Endothelial cell of umbilical vein (primary cell): ENCODE results near the gene COX18. TPM values are rescaled to one million over a fixed set of nuclear protein-coding genes. Genes with fewer than 3 reads are reported as not detected.

Experiments used
- BruUV-seq: library from RNA; stranded (reverse); fragments of 400-500 nt; replicated peaks from 2 replicates; lab custom pipeline; 2021; lab: Mats Ljungman, UMichigan
- CTCF ChIA-PET: fragments of 300-600, 350-600 bp; sonication (Branson Sonifier 250); formaldehyde crosslinking; loops from one replicate; lab custom pipeline; 2021; ENCODE audit warnings: antibody characterized with exemption, inconsistent platforms; lab: Charles Lee
- POLR2A ChIA-PET: fragments of 300-600, 350-600 bp; sonication (Branson Sonifier 250); formaldehyde crosslinking; loops from one replicate; lab custom pipeline; 2021; ENCODE audit warnings: antibody characterized with exemption, inconsistent platforms; lab: Charles Lee
- DNase-seq: peaks from one replicate; pipeline ENCODE4 v3.0.0-alpha.2; 2011; ENCODE audit warnings: low read depth, low spot score
- FAIRE-seq: peaks from 2 replicates; lab custom pipeline; 2011; peaks lifted over from hg19 to GRCh38; lab: Jason Lieb, UNC
- H2AFZ ChIP-seq: 2 replicates; pipeline ENCODE4 v1.6.0; 2012; ENCODE audit warnings: low read depth, low read length, control low read depth, inconsistent platforms
- H3K27ac ChIP-seq: 2 replicates; pipeline ENCODE4 v1.5.1; 2011; ENCODE audit warnings: low read depth, mild to moderate bottlenecking, control low read depth, low read length, moderate library complexity; ENCODE audit not compliant: insufficient read depth
- H3K27me3 ChIP-seq, 2 experiments: 2 replicates each; pipeline versions ENCODE4 v1.6.0 to v1.6.1; 2011; ENCODE audit warnings: low read length in 2 of 2, mixed read lengths in 1 of 2; ENCODE audit not compliant: control insufficient read depth in 2 of 2, insufficient read depth in 2 of 2
- H3K36me3 ChIP-seq, 2 experiments: 2 replicates in 1 of 2; 3 replicates in 1 of 2; pipeline ENCODE4 v1.5.1; 2011; ENCODE audit warnings: low read length in 2 of 2, mild to moderate bottlenecking in 1 of 2, moderate library complexity in 1 of 2; ENCODE audit not compliant: control insufficient read depth in 2 of 2, insufficient read depth in 2 of 2; ENCODE audit errors: extremely low read depth in 1 of 2
- H3K4me1 ChIP-seq: 3 replicates; pipeline ENCODE4 v1.5.1; 2011; ENCODE audit warnings: mild to moderate bottlenecking, low read length; ENCODE audit not compliant: control insufficient read depth, insufficient read depth; ENCODE audit errors: extremely low read depth
- H3K4me2 ChIP-seq: 2 replicates; pipeline ENCODE4 v1.6.1; 2011; ENCODE audit warnings: low read length, control low read depth, mixed read lengths; ENCODE audit not compliant: insufficient read depth
- H3K4me3 ChIP-seq, 3 experiments: fragments of 200-600 bp in 1 of 3; sonication (generic), shearing (Covaris generic) in 1 of 3; replicated peaks in 1 of 3; 2 replicates each; pipeline ENCODE4 v1.5.1; 2011 to 2016; ENCODE audit warnings: control low read depth in 3 of 3, low read length in 3 of 3, mild to moderate bottlenecking in 2 of 3, inconsistent platforms in 1 of 3, low read depth in 1 of 3, moderate library complexity in 1 of 3; ENCODE audit not compliant: insufficient read depth in 1 of 3
- H3K79me2 ChIP-seq: 2 replicates; pipeline ENCODE4 v1.6.0; 2012; ENCODE audit warnings: low read length, inconsistent platforms; ENCODE audit not compliant: control insufficient read depth, insufficient read depth
- H3K9ac ChIP-seq: replicated peaks from 2 replicates; pipeline ENCODE3; 2011; ENCODE audit warnings: low read length, control low read depth; ENCODE audit not compliant: insufficient read depth; ENCODE audit errors: extremely low read depth
- H3K9me1 ChIP-seq: replicated peaks from 3 replicates; pipeline ENCODE4 v1.6.0; 2011; ENCODE audit warnings: mild to moderate bottlenecking, low read length; ENCODE audit not compliant: control insufficient read depth, insufficient read depth; ENCODE audit errors: extremely low read depth
- H3K9me3 ChIP-seq: replicated peaks from 2 replicates; pipeline ENCODE4 v1.5.1; 2012; ENCODE audit warnings: low read length, inconsistent platforms; ENCODE audit not compliant: control insufficient read depth, insufficient read depth
- H4K20me1 ChIP-seq: replicated peaks from 2 replicates; pipeline ENCODE3; 2011; ENCODE audit warnings: mild to moderate bottlenecking, low read length; ENCODE audit not compliant: control insufficient read depth, insufficient read depth; ENCODE audit errors: extremely low read depth
- EZH2 ChIP-seq: IDR thresholded peaks from 2 replicates; pipeline ENCODE4 v1.6.1; 2012; ENCODE audit warnings: borderline replicate concordance, low read depth, mild to moderate bottlenecking, moderate library complexity, low read length, inconsistent platforms; ENCODE audit not compliant: severe bottlenecking
- FOS ChIP-seq: IDR thresholded peaks from 2 replicates; pipeline ENCODE4 v1.6.1; 2011; ENCODE audit warnings: mild to moderate bottlenecking, low read length, moderate library complexity, borderline replicate concordance; ENCODE audit not compliant: insufficient read depth
- GATA2 ChIP-seq: IDR thresholded peaks from 2 replicates; pipeline ENCODE4 v1.7.0; 2011; ENCODE audit warnings: low read depth, mild to moderate bottlenecking, moderate library complexity, mixed read lengths, low read length; ENCODE audit not compliant: insufficient read length, insufficient read depth
- JUN ChIP-seq: IDR thresholded peaks from 2 replicates; pipeline ENCODE4 v1.6.1; 2011; ENCODE audit warnings: borderline replicate concordance, low read depth; ENCODE audit not compliant: insufficient read length, insufficient read depth
- MAX ChIP-seq: IDR thresholded peaks from 2 replicates; pipeline ENCODE4 v1.6.1; 2011; ENCODE audit not compliant: insufficient read depth, insufficient read length
- MYC ChIP-seq: IDR thresholded peaks from one replicate; pipeline ENCODE4 v1.6.1; 2011; ENCODE audit warnings: mild to moderate bottlenecking, low read depth, low read length
- POLR2A ChIP-seq: IDR thresholded peaks from 2 replicates; pipeline ENCODE4 v1.6.1; 2012; ENCODE audit warnings: low read depth, mild to moderate bottlenecking, control low read depth, low read length
- POLR2AphosphoS5 ChIP-seq: IDR thresholded peaks from 2 replicates; pipeline ENCODE4 v1.6.1; 2012; ENCODE audit warnings: low read depth, mild to moderate bottlenecking, control low read depth, low read length, moderate library complexity; ENCODE audit not compliant: insufficient read depth
- dilution Hi-C: fragments of 300-500 bp; cut with MboI; formaldehyde crosslinking; loops from one replicate; pipeline ENCODE4 v1.15.0; 2019; ENCODE audit warnings: low sequenced_read_pairs; ENCODE audit not compliant: extremely low pct_ligation_motif_present
- intact Hi-C: fragments of 100-400 bp; cut with micrococcal nuclease; formaldehyde crosslinking; loops from one replicate; pipeline ENCODE4 v1.10.0; 2022
- polyA plus RNA-seq, 4 experiments: library from polyadenylated mRNA; depleted of rRNA in 3 of 4; stranded (reverse) in 3 of 4; unstranded in 1 of 4; fragments of >200 nt; gene quantifications; 2 replicates each; pipeline versions ENCODE4 v1.2.1 to v1.2.3, GENCODE V29; 2011 to 2012; ENCODE audit warnings: missing spikeins in 1 of 4
- total RNA-seq: library from RNA; stranded (reverse); gene quantifications from 2 replicates; pipeline ENCODE4 v1.2.3, GENCODE V29; 2021
- TF ChIP-seq, protein P1 (sequence below), 2 donors: IDR thresholded peaks; 1 replicate in 1 of 2; 2 replicates in 1 of 2; pipeline ENCODE4 v1.5.1; 2011; ENCODE audit warnings: low read length in 2 of 2, mild to moderate bottlenecking in 2 of 2, moderate library complexity in 2 of 2, control low read depth in 1 of 2, inconsistent platforms in 1 of 2, low read depth in 1 of 2; ENCODE audit not compliant: insufficient read depth in 1 of 2; ENCODE audit errors: extremely low read depth in 1 of 2

The COX18 gene
- total and polyA plus RNA-seq, 2 donors (not counting 3 experiments of a cell fraction or from before 2014, with no cell fraction given) = 11.7 to 13.0 TPM

DNA sequence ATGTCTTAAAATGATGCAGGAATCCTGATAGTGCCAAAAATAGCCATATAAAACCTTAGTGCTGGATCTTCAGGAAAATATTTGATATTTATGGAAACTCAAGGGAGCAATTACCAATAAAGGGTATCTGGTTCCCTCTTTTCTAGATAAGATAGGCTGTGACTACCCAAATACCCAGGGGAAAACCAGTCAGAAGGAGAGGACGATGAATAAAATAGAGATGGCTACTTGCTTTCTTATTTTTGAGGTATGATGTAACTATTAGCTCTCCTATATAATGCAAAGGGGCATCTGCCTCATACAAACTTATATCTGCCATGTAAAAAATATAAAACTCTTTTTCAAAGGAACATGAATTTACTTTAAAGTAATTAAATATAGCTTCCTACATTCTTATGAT lies 23.4 kb upstream of the COX18 start:
- FAIRE-seq (no peak), DNase-seq (no peak)
- Histone ChIP-seq H3K9ac (no peak overlapping the region), H2AFZ (no peak overlapping the region), H3K27me3 (no peaks in the 10 kb centered on the region), H3K4me2 (no peak overlapping the region), H3K9me1 (no peaks in the 10 kb centered on the region), H3K27ac (no peak overlapping the region), H3K9me3 (no peaks in the 10 kb centered on the region), H4K20me1 (no peaks in the 10 kb centered on the region), H3K4me3 (no peak overlapping the region), H3K36me3 (peaks cover 17 to 33% of the 10 kb centered on the region in 2 experiments), H3K4me1 (no peaks in the 10 kb centered on the region), H3K79me2 (peaks cover 10% of the 10 kb centered on the region)
- intact Hi-C loops (no loop called here), dilution Hi-C loops (no loop called here)
- POLR2A ChIA-PET = no interaction called here
- TF ChIP-seq POLR2AphosphoS5 (no peak), FOS (no peak), MAX (no peak), EZH2 (no peak), JUN (no peak), POLR2A (no peak), GATA2 (no peak), MYC (no peak)
- TF ChIP-seq, protein P1, sequence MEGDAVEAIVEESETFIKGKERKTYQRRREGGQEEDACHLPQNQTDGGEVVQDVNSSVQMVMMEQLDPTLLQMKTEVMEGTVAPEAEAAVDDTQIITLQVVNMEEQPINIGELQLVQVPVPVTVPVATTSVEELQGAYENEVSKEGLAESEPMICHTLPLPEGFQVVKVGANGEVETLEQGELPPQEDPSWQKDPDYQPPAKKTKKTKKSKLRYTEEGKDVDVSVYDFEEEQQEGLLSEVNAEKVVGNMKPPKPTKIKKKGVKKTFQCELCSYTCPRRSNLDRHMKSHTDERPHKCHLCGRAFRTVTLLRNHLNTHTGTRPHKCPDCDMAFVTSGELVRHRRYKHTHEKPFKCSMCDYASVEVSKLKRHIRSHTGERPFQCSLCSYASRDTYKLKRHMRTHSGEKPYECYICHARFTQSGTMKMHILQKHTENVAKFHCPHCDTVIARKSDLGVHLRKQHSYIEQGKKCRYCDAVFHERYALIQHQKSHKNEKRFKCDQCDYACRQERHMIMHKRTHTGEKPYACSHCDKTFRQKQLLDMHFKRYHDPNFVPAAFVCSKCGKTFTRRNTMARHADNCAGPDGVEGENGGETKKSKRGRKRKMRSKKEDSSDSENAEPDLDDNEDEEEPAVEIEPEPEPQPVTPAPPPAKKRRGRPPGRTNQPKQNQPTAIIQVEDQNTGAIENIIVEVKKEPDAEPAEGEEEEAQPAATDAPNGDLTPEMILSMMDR (IDR thresholded peaks at IDR 0.05; ENCODE audit: extremely low read depth in 1 of 2, insufficient read depth in 1 of 2, low read depth in 1 of 2, low read length in 2 of 2) = no peak
- CTCF ChIA-PET = interaction anchor here (1.0 to 2.4 kb wide), 2 partner anchors 13 to 16 kb away, joined by 4 to 8 read pairs; no protein-coding TSS in a partner anchor
- no TSS peak for BruUV-seq
